NCI-H446 (cell line): ENCODE data around the gene SRPK2.
"Not testable (repeated sequence)": the region's sequence is repeated elsewhere in the genome, so short reads cannot be mapped to it uniquely, and the experiment has no call there.

Experiments
- DNase-seq, 2 experiments: peaks; one replicate each; lab custom pipeline; 2025; lab: John Stamatoyannopoulos, UW

Gene SRPK2

GRCh38 chr7:105376908-105377533 is 11.7 kb downstream of the SRPK2 start:
- DNase-seq = no peak

DNA sequence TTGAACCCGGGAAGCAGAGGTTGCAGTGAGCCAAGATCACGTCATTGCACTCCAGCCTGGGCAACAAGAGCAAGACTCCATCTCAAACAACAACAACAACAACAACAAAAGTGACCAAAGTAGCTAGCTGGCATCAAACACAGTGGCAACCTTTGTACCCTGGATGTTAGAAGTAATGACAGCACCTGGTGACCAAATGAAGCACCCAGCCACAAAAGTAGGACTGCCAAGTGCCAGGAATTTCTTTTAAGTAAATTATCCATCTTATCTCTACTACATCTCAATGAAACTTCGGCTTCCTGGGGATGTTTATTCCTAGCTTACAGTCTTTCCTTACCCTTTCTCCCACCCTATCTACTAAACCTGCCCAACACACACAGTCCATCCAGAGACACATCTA is 18.8 kb downstream of the SRPK2 start:
- no peak for DNase-seq

DNA sequence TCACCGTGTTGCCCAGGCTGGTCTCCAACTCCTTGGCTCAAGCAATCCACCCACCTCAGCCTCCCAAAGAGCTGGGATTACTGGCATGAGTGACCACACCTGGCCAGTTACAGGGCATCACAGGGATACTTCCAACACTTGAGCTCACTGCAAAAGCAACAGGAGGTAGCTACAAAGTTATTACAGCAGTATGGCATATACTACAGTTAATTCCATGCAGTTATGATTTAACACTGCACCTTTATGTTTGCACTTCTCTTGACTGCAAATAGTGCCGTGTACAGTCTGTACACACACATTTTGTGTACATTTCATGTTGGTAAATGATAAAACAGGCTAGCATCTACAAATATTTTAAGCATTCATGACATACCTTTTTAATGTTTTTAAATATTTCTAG is 21.3 kb downstream of the SRPK2 start:
- no peak for DNase-seq

GRCh38 chr7:105365541-105366534 is 22.9 kb downstream of the SRPK2 start:
- DNase-seq = no peak

DNA sequence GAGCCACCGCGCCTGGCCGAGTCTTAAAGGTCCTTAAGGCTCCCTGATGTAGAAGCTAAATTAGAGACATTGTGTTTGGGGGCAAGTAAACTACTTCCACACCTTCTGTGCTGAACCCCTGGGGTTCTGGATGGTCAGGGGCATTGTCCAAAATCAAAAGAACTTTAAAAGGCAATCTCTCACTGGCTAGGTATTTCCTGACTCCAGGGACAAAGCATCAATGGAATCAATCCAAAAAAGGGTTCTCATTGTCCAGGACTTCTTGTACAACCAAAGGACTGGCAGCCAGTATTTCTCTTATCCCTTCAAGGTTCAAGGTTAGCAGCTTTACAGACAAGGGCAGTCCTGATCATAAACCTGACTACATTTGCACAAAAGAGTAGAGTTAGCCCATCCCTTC is 24.0 kb downstream of the SRPK2 start:
- no peak for DNase-seq

- DNase-seq = not testable (repeated sequence)
Observed at GRCh38 chr7:105363657-105364056, 25.1 kb downstream of the SRPK2 start.

- DNase-seq = not testable (repeated sequence)
Observed at GRCh38 chr7:105362685-105363084, 26.0 kb downstream of the SRPK2 start.

- not testable (repeated sequence) for DNase-seq
Observed at GRCh38 chr7:105361995-105362394, 26.7 kb downstream of the SRPK2 start.

DNA sequence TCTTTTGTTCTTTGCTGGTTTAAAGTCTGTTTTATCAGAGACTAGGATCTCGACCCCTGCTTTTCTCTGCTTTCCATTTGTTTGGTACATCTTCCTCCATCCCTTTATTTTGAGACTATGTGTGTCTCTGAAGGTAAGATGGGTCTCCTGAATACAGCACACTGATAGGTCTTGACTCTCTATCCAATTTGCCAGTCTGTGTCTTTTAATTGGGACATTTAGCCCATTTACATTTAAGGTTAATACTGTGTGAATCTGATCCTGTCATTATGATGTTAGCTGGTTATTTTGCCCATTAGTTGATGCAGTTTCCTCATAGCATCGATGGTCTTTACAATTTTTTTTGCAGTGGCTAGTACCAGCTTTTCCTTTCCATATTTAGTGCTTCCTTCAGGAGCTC is 28.6 kb downstream of the SRPK2 start:
- not testable (repeated sequence) for DNase-seq

GRCh38 chr7:105355701-105356100 is 33.0 kb downstream of the SRPK2 start:
- DNase-seq = no peak

DNA sequence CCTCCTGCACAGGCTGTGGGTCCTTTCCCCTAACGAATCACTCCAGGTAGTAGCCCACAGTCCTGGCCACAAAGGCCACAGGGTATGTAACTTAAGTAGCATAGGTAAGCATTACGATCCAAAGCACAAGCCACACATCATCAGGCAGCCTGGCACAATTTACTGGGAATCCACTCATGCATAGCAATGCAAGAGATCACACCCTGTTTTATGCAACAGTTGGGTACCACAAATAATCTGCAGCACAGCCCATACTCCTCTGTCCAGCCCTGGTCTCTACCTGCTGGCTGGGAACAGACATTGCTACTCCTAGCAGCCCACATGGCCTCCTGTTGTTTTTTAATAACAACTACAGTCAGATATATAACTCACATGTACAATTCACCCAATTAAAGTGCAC is 34.3 kb downstream of the SRPK2 start:
- DNase-seq = no peak

DNA sequence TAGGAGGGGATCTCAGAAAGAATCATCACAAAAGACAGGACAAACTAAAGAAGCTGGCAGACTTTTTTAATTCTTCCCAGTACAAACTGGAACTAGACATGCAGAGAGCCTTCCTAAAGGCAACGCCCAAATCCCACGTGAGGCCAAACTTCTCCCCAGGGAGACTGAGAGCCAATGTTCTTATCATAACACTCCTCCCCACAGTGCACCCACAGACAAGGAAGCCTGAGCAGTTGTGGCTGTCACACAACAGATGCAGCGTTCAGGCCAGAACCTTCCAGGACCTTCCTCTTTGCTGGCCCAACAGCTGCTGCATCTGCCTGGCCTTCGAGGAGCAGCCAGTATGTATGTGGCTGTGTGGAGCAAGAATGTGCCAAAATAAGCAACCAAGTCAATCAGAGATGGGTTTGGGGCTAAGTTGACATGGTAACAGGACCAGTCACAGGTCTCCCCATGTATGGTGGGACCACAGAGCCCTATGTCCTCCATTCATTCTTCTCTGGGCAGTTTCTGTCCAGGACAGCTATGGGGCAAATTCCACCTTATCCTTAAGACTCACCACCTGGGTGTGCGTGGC is 34.9 kb downstream of the SRPK2 start:
- peak in 1 of 2 experiments; percentile 10 for DNase-seq

GRCh38 chr7:105352901-105353668 is 35.6 kb downstream of the SRPK2 start:
- no peak for DNase-seq

GRCh38 chr7:105352018-105352612 is 36.6 kb downstream of the SRPK2 start:
- peak; percentile 66 to 81 for DNase-seq

GRCh38 chr7:105350906-105351305 is 37.8 kb downstream of the SRPK2 start:
- no peak for DNase-seq

- DNase-seq = not testable (repeated sequence)
Observed at GRCh38 chr7:105348177-105348576, 40.5 kb downstream of the SRPK2 start.

- no peak for DNase-seq
Observed at GRCh38 chr7:105346593-105347322, 42.0 kb downstream of the SRPK2 start.

GRCh38 chr7:105346138-105346537 is 42.6 kb downstream of the SRPK2 start:
- DNase-seq = no peak

DNA sequence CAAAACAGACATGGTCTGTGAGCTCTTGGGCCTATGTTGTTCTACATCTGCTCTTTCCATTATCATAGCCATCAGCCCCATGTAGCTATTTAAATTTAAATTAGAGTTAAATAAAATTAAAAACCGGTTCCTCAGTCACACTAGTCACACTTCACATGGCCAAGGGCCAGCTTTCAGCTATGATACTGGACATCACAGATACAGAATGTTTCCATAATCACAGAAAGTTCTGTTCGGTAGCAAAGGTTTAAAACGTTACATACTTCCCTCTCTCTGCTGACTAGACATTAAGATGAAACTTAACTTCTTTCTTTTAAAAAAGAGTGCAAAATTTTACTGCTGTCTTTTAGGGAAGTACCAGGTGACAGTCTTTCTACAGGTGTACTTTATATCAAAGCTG is 43.0 kb downstream of the SRPK2 start:
- DNase-seq = no peak

- no peak for DNase-seq
Observed at GRCh38 chr7:105345003-105345402, 43.7 kb downstream of the SRPK2 start.
